22Rv1 (cell line): Measurements from ENCODE around the gene GCSAML.

ENCODE experiments used
- H3K27ac ChIP-seq: fragments of 450-650 bp; 2 replicates; pipeline ENCODE4 v1.5.1; 2017
- CTCF ChIP-seq: fragments of 450-650 bp; IDR thresholded peaks from 2 replicates; pipeline ENCODE4 v1.5.1; 2017; ENCODE audit warnings: mild to moderate bottlenecking
- ZFX ChIP-seq: fragments of 450-650 bp; IDR thresholded peaks from 2 replicates; pipeline ENCODE4 v1.6.1; 2017; ENCODE audit warnings: antibody characterized with exemption, borderline replicate concordance

Gene GCSAML

DNA sequence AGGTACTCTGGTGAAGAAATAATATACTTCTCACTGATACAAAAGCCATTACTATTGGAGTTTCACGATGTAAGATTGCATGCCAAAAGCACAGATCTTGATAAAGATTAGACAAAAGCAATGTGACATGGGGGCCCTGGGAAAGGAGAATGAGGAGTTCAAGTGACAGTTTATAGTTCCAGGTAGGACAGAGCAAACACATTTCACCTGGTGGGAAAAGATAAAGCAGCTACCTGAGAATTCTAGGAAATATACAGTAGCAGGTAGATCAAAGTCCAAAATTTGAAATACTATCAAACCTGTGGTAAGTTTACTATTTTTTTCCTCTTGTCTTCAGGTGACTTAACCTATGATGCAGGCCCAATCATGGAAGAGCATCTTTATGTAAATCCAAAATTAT is 64.5 kb downstream of the GCSAML start:
- H3K27ac ChIP-seq = no peak overlapping the region
- no peak for TF ChIP-seq ZFX
- TF ChIP-seq CTCF = no peak

DNA sequence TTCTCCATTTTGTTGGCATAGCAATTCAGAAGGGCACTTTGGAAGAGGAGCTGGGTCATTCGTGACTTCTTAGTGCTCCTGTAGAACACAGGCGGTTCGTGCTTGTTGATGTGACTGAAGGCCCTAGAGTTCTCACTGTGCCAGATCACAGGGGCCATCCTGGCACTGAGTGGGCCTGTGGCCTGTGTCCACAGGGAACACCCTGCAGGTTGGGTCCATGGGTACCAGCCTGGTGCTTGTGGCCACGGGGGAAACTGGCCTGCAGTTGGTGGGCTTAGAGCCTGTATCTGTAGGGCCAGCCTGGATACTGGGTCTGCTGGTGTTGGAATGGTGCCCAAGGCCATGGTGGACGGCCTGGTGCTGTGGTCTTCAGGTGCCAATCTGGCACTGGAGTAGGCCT is 65.7 kb downstream of the GCSAML start:
- TF ChIP-seq CTCF = no peak
- TF ChIP-seq ZFX = no peak
- H3K27ac ChIP-seq = no peak overlapping the region
